NT2/D1 (cell line): Measurements from ENCODE around the gene USP46.

ENCODE experiments used
- DNase-seq: peaks from one replicate; pipeline ENCODE4 v3.0.0-alpha.2; 2011; ENCODE audit warnings: low read depth, low spot score
- H3K27me3 ChIP-seq: 2 replicates; pipeline ENCODE4 v1.6.0; 2011; ENCODE audit warnings: mild to moderate bottlenecking; ENCODE audit not compliant: insufficient read length, insufficient read depth
- H3K36me3 ChIP-seq: 2 replicates; pipeline ENCODE4 v1.6.1; 2011; ENCODE audit warnings: mild to moderate bottlenecking, low read length, mixed read lengths; ENCODE audit not compliant: insufficient read depth, insufficient read length
- H3K4me1 ChIP-seq: 2 replicates; pipeline ENCODE4 v1.5.1; 2011; ENCODE audit not compliant: insufficient read depth, insufficient read length
- H3K4me3 ChIP-seq: 2 replicates; pipeline ENCODE4 v1.5.1; 2011; ENCODE audit warnings: low read depth; ENCODE audit not compliant: insufficient read length
- H3K9ac ChIP-seq: 2 replicates; pipeline ENCODE4 v1.6.0; 2011; ENCODE audit warnings: low read depth; ENCODE audit not compliant: insufficient read length
- H3K9me3 ChIP-seq: 2 replicates; pipeline ENCODE4 v1.5.1; 2011; ENCODE audit warnings: mild to moderate bottlenecking, low read length; ENCODE audit not compliant: insufficient read depth
- SUZ12 ChIP-seq: IDR thresholded peaks from 2 replicates; pipeline ENCODE4 v1.6.1; 2011; ENCODE audit not compliant: insufficient read length, insufficient read depth; ENCODE audit errors: extremely low read depth
- YY1 ChIP-seq: IDR thresholded peaks from 2 replicates; pipeline ENCODE4 v1.6.1; 2011; ENCODE audit not compliant: insufficient read length, insufficient read depth
- ZNF274 ChIP-seq: IDR thresholded peaks from 2 replicates; pipeline ENCODE4 v1.6.1; 2011; ENCODE audit warnings: mild to moderate bottlenecking, low read depth, low read length

The USP46 gene

GRCh38 chr4:52635130-52635529 is 24.0 kb downstream of the USP46 start:
- Histone ChIP-seq H3K36me3 (peaks cover under 1% of the 10 kb centered on the region), H3K9ac (no peak overlapping the region), H3K27me3 (no peaks in the 10 kb centered on the region), H3K4me1 (no peaks in the 10 kb centered on the region), H3K4me3 (no peak overlapping the region), H3K9me3 (peaks cover 7% of the 10 kb centered on the region; the same call in 1 of the 2 replicates)
- TF ChIP-seq YY1 = no peak
- no peak for TF ChIP-seq SUZ12
- no peak for TF ChIP-seq ZNF274
- DNase-seq = no peak

GRCh38 chr4:52633846-52634245 is 25.3 kb downstream of the USP46 start:
- H3K4me3 ChIP-seq = no peak overlapping the region
- H3K27me3 ChIP-seq = no peaks in the 10 kb centered on the region
- no peaks in the 10 kb centered on the region for H3K9me3 ChIP-seq
- H3K9ac ChIP-seq = no peak overlapping the region
- peaks cover 9% of the 10 kb centered on the region for H3K36me3 ChIP-seq
- DNase-seq = no peak
- no peaks in the 10 kb centered on the region for H3K4me1 ChIP-seq
- no peak for TF ChIP-seq ZNF274
- TF ChIP-seq YY1 = no peak
- no peak for TF ChIP-seq SUZ12

GRCh38 chr4:52628974-52629373 is 30.1 kb downstream of the USP46 start:
- H3K4me1 ChIP-seq = no peaks in the 10 kb centered on the region
- no peaks in the 10 kb centered on the region for H3K27me3 ChIP-seq
- H3K9me3 ChIP-seq = no peaks in the 10 kb centered on the region
- no peak overlapping the region for H3K4me3 ChIP-seq
- no peak overlapping the region for H3K9ac ChIP-seq
- DNase-seq = no peak
- peaks cover 34% of the 10 kb centered on the region for H3K36me3 ChIP-seq
- TF ChIP-seq ZNF274 (no peak), SUZ12 (no peak), YY1 (no peak)

GRCh38 chr4:52628543-52628942 is 30.6 kb downstream of the USP46 start:
- no peak overlapping the region for H3K4me3 ChIP-seq
- peaks cover 34% of the 10 kb centered on the region for H3K36me3 ChIP-seq
- no peak overlapping the region for H3K9ac ChIP-seq
- TF ChIP-seq ZNF274 (no peak), YY1 (no peak), SUZ12 (no peak)
- DNase-seq = no peak
- no peaks in the 10 kb centered on the region for H3K27me3 ChIP-seq
- H3K4me1 ChIP-seq = no peaks in the 10 kb centered on the region
- no peaks in the 10 kb centered on the region for H3K9me3 ChIP-seq

- H3K4me3 ChIP-seq = no peak overlapping the region
- H3K9me3 ChIP-seq = no peaks in the 10 kb centered on the region
- peaks cover 35% of the 10 kb centered on the region for H3K36me3 ChIP-seq
- no peaks in the 10 kb centered on the region for H3K27me3 ChIP-seq
- DNase-seq = no peak
- H3K4me1 ChIP-seq = no peaks in the 10 kb centered on the region
- TF ChIP-seq YY1 (no peak), ZNF274 (no peak), SUZ12 (no peak)
- no peak overlapping the region for H3K9ac ChIP-seq
Measured at GRCh38 chr4:52627876-52628275, 31.2 kb downstream of the USP46 start.

- no peak for TF ChIP-seq YY1
- no peak for TF ChIP-seq ZNF274
- TF ChIP-seq SUZ12 = no peak
- Histone ChIP-seq H3K9me3 (no peaks in the 10 kb centered on the region), H3K27me3 (no peaks in the 10 kb centered on the region), H3K9ac (no peak overlapping the region), H3K4me1 (no peaks in the 10 kb centered on the region), H3K36me3 (peaks cover 39% of the 10 kb centered on the region), H3K4me3 (no peak overlapping the region)
- no peak for DNase-seq
Measured at GRCh38 chr4:52625216-52625615, 33.9 kb downstream of the USP46 start.

- H3K27me3 ChIP-seq = no peaks in the 10 kb centered on the region
- no peak overlapping the region for H3K4me3 ChIP-seq
- TF ChIP-seq YY1 = no peak
- TF ChIP-seq ZNF274 = no peak
- no peak for TF ChIP-seq SUZ12
- H3K9me3 ChIP-seq = no peaks in the 10 kb centered on the region
- H3K9ac ChIP-seq = no peak overlapping the region
- no peaks in the 10 kb centered on the region for H3K4me1 ChIP-seq
- DNase-seq = no peak
- H3K36me3 ChIP-seq = peaks cover 29% of the 10 kb centered on the region
Measured at GRCh38 chr4:52622564-52622963, 36.5 kb downstream of the USP46 start.

- H3K4me1 ChIP-seq = no peaks in the 10 kb centered on the region
- DNase-seq = no peak
- no peaks in the 10 kb centered on the region for H3K9me3 ChIP-seq
- no peak overlapping the region for H3K9ac ChIP-seq
- no peaks in the 10 kb centered on the region for H3K27me3 ChIP-seq
- H3K4me3 ChIP-seq = no peak overlapping the region
- TF ChIP-seq YY1 = no peak
- TF ChIP-seq ZNF274 = no peak
- TF ChIP-seq SUZ12 = no peak
- peaks cover 29% of the 10 kb centered on the region for H3K36me3 ChIP-seq
Measured at GRCh38 chr4:52621567-52621966, 37.5 kb downstream of the USP46 start.
